GM12878 (cell line): Measurements from ENCODE around the gene CD276. TPM values are rescaled to one million over a fixed set of nuclear protein-coding genes. Genes with fewer than 3 reads are reported as not detected.

ENCODE experiments used
- CEBPB ChIP-seq, 2 experiments: fragments of 150-350 bp in 1 of 2; IDR thresholded peaks; 2 replicates each; pipeline ENCODE4 v1.6.1; 2012 to 2014; ENCODE audit warnings: low read depth in 2 of 2, low read length in 2 of 2, borderline replicate concordance in 1 of 2, inconsistent platforms in 1 of 2
- CHD4 ChIP-seq: fragments of 200-600 bp; sonication (generic); IDR thresholded peaks from 2 replicates; pipeline ENCODE4 v1.6.1; 2016; ENCODE audit warnings: mild to moderate bottlenecking
- EGR1 ChIP-seq, 2 experiments: IDR thresholded peaks; 1 replicate in 1 of 2; 2 replicates in 1 of 2; pipeline ENCODE4 v1.6.1; 2011 to 2012; ENCODE audit warnings: low read depth in 2 of 2, low read length in 2 of 2, borderline replicate concordance in 1 of 2, mild to moderate bottlenecking in 1 of 2, moderate library complexity in 1 of 2
- ESRRA ChIP-seq: IDR thresholded peaks from 2 replicates; pipeline ENCODE4 v1.6.1; 2012; ENCODE audit warnings: mild to moderate bottlenecking, low read length, improper control_type of control experiment
- KAT2A ChIP-seq: conservative IDR thresholded peaks from 2 replicates; pipeline ENCODE4 v1.6.1; 2011; ENCODE audit warnings: low read depth, low read length; ENCODE audit not compliant: control insufficient read depth
- KLF5 ChIP-seq: fragments of 450-650 bp; IDR thresholded peaks from 2 replicates; pipeline ENCODE4 v1.6.1; 2014; ENCODE audit warnings: mild to moderate bottlenecking; ENCODE audit not compliant: partially characterized antibody
- MEF2A ChIP-seq: IDR thresholded peaks from 2 replicates; pipeline ENCODE4 v1.6.1; 2011; ENCODE audit warnings: low read depth, mild to moderate bottlenecking, low read length, moderate library complexity; ENCODE audit not compliant: insufficient read depth
- PAX5 ChIP-seq: IDR thresholded peaks from 2 replicates; pipeline ENCODE4 v1.6.1; 2011; ENCODE audit warnings: low read depth, low read length, borderline replicate concordance
- POU2F2 ChIP-seq: IDR thresholded peaks from 3 replicates; pipeline ENCODE4 v1.6.1; 2011; ENCODE audit warnings: low read depth, mild to moderate bottlenecking, low read length, borderline replicate concordance
- SMAD5 ChIP-seq: IDR thresholded peaks from 2 replicates; pipeline ENCODE4 v1.6.1; 2016; ENCODE audit warnings: antibody characterized with exemption, low read depth
- STAT1 ChIP-seq: fragments of 450-650 bp; conservative IDR thresholded peaks from 2 replicates; pipeline ENCODE4 v1.6.1; 2014; ENCODE audit warnings: antibody characterized with exemption, mild to moderate bottlenecking
- TARDBP ChIP-seq: IDR thresholded peaks from 2 replicates; pipeline ENCODE4 v1.6.1; 2016; ENCODE audit warnings: borderline replicate concordance
- TCF3 ChIP-seq: IDR thresholded peaks from 2 replicates; pipeline ENCODE4 v1.6.1; 2012; ENCODE audit warnings: low read depth, mild to moderate bottlenecking, low read length, borderline replicate concordance; ENCODE audit not compliant: insufficient read depth
- WRNIP1 ChIP-seq: IDR thresholded peaks from 2 replicates; pipeline ENCODE4 v1.6.1; 2011; ENCODE audit warnings: low read depth, low read length, improper control_type of control experiment, borderline replicate concordance
- ZNF207 ChIP-seq: fragments of 450-650 bp; IDR thresholded peaks from 2 replicates; pipeline ENCODE4 v1.6.1; 2014; ENCODE audit warnings: antibody characterized with exemption, mild to moderate bottlenecking, borderline replicate concordance
- ZNF274 ChIP-seq: IDR thresholded peaks from one replicate; pipeline ENCODE4 v1.8.0; 2011; ENCODE audit not compliant: insufficient read length, insufficient read depth
- polyA plus RNA-seq, 11 experiments: library from polyadenylated mRNA; depleted of rRNA in 4 of 11; unstranded in 6 of 11; stranded (reverse) in 5 of 11; fragments of >200 nt; fragmentation: Nextera tagmentation in 4 of 11; fragmentation: Illumina TruSeq in 1 of 11; extraction: Ambion mirVana in 4 of 11; extraction: Trizol in 1 of 11; gene quantifications; 1 replicate in 1 of 11; 2 replicates in 10 of 11; pipeline versions ENCODE4 v1.2.1 to v1.2.3, GENCODE V29; 2011 to 2016; ENCODE audit warnings: inconsistent platforms in 2 of 11, missing spikeins in 2 of 11, low read depth in 1 of 11
- total RNA-seq, 4 experiments: library from RNA; depleted of rRNA in 3 of 4; stranded (reverse); fragments of >200 nt in 3 of 4; fragmentation: Illumina TruSeq in 1 of 4; extraction: Trizol in 1 of 4; gene quantifications; 2 replicates each; pipeline versions ENCODE4 v1.2.1 to v1.2.3, GENCODE V29; 2013 to 2021
- TF ChIP-seq, protein P1 (sequence below): IDR thresholded peaks from 2 replicates; pipeline ENCODE4 v1.6.1; 2012; ENCODE audit warnings: mild to moderate bottlenecking, low read depth, low read length
- TF ChIP-seq, protein P2 (sequence below): fragments of 450-650 bp; IDR thresholded peaks from 2 replicates; pipeline ENCODE4 v1.6.1; 2017; ENCODE audit warnings: mild to moderate bottlenecking, moderate library complexity
- TF ChIP-seq, protein P3 (sequence below): IDR thresholded peaks from 2 replicates; pipeline ENCODE4 v1.6.1; 2012; ENCODE audit warnings: low read depth, low read length, improper control_type of control experiment
- TF ChIP-seq, protein P4 (sequence below): IDR thresholded peaks from 2 replicates; pipeline ENCODE4 v1.6.1; 2011; ENCODE audit warnings: borderline replicate concordance, low read depth, mild to moderate bottlenecking, moderate library complexity, low read length; ENCODE audit not compliant: insufficient read depth, poor library complexity, severe bottlenecking

CD276 gene
- total and polyA plus RNA-seq, 10 of the 15 experiments (the other 5 are each of a cell fraction or from before 2014, with no cell fraction given) = 0.11 to 3.0 (median 1.2) TPM

DNA sequence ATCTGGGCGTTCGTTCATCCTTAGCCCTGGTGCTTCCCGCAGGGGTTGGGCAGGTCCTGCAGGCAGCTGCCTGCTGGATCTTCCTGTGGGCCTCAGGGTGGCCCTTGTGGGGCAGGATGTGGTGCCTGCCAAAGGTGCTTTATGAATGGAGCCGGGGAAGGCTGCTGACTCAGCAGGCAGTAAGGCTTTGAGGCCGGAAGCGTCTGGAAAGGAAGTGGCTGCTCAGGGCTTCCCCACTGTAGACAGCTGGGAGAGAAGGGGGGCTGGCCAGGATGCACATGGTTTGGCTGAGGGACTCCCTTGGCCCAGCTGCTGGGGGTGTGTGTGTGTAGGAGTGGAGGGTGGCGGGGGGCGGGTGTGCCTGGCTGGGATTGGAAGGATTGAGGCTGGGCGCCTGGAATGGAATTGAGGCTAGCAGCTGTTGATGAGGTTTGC is 12.9 kb downstream of the CD276 start (continued):
- TF ChIP-seq, protein P1, sequence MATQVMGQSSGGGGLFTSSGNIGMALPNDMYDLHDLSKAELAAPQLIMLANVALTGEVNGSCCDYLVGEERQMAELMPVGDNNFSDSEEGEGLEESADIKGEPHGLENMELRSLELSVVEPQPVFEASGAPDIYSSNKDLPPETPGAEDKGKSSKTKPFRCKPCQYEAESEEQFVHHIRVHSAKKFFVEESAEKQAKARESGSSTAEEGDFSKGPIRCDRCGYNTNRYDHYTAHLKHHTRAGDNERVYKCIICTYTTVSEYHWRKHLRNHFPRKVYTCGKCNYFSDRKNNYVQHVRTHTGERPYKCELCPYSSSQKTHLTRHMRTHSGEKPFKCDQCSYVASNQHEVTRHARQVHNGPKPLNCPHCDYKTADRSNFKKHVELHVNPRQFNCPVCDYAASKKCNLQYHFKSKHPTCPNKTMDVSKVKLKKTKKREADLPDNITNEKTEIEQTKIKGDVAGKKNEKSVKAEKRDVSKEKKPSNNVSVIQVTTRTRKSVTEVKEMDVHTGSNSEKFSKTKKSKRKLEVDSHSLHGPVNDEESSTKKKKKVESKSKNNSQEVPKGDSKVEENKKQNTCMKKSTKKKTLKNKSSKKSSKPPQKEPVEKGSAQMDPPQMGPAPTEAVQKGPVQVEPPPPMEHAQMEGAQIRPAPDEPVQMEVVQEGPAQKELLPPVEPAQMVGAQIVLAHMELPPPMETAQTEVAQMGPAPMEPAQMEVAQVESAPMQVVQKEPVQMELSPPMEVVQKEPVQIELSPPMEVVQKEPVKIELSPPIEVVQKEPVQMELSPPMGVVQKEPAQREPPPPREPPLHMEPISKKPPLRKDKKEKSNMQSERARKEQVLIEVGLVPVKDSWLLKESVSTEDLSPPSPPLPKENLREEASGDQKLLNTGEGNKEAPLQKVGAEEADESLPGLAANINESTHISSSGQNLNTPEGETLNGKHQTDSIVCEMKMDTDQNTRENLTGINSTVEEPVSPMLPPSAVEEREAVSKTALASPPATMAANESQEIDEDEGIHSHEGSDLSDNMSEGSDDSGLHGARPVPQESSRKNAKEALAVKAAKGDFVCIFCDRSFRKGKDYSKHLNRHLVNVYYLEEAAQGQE = no peak
- TF ChIP-seq TCF3 = peak; percentile 82; the same call in 1 of the 2 replicates
- TF ChIP-seq CHD4 = no peak
- no peak for TF ChIP-seq CEBPB (IDR thresholded peaks at IDR 0.05; ENCODE audit: borderline replicate concordance in 1 of 2, low read depth in 2 of 2, low read length in 2 of 2)
- TF ChIP-seq, protein P2, sequence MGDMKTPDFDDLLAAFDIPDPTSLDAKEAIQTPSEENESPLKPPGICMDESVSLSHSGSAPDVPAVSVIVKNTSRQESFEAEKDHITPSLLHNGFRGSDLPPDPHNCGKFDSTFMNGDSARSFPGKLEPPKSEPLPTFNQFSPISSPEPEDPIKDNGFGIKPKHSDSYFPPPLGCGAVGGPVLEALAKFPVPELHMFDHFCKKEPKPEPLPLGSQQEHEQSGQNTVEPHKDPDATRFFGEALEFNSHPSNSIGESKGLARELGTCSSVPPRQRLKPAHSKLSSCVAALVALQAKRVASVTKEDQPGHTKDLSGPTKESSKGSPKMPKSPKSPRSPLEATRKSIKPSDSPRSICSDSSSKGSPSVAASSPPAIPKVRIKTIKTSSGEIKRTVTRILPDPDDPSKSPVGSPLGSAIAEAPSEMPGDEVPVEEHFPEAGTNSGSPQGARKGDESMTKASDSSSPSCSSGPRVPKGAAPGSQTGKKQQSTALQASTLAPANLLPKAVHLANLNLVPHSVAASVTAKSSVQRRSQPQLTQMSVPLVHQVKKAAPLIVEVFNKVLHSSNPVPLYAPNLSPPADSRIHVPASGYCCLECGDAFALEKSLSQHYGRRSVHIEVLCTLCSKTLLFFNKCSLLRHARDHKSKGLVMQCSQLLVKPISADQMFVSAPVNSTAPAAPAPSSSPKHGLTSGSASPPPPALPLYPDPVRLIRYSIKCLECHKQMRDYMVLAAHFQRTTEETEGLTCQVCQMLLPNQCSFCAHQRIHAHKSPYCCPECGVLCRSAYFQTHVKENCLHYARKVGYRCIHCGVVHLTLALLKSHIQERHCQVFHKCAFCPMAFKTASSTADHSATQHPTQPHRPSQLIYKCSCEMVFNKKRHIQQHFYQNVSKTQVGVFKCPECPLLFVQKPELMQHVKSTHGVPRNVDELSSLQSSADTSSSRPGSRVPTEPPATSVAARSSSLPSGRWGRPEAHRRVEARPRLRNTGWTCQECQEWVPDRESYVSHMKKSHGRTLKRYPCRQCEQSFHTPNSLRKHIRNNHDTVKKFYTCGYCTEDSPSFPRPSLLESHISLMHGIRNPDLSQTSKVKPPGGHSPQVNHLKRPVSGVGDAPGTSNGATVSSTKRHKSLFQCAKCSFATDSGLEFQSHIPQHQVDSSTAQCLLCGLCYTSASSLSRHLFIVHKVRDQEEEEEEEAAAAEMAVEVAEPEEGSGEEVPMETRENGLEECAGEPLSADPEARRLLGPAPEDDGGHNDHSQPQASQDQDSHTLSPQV = no peak
- no peak for TF ChIP-seq KAT2A
- TF ChIP-seq, protein P3, sequence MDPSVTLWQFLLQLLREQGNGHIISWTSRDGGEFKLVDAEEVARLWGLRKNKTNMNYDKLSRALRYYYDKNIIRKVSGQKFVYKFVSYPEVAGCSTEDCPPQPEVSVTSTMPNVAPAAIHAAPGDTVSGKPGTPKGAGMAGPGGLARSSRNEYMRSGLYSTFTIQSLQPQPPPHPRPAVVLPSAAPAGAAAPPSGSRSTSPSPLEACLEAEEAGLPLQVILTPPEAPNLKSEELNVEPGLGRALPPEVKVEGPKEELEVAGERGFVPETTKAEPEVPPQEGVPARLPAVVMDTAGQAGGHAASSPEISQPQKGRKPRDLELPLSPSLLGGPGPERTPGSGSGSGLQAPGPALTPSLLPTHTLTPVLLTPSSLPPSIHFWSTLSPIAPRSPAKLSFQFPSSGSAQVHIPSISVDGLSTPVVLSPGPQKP = peak; percentile 59; the same call in 1 of the 2 replicates
- no peak for TF ChIP-seq ZNF207
- TF ChIP-seq POU2F2 = no peak
- TF ChIP-seq PAX5 = peak; percentile 31; the same call in 1 of the 2 replicates
- TF ChIP-seq SMAD5 = no peak
- TF ChIP-seq KLF5 = no peak
- no peak for TF ChIP-seq MEF2A
- TF ChIP-seq STAT1 = no peak
- TF ChIP-seq WRNIP1 = no peak
- TF ChIP-seq ZNF274 = no peak
- no peak for TF ChIP-seq TARDBP
- TF ChIP-seq ESRRA = no peak
- TF ChIP-seq EGR1 (IDR thresholded peaks at IDR 0.05; ENCODE audit: borderline replicate concordance in 1 of 2, low read depth in 2 of 2, low read length in 2 of 2) = no peak
- TF ChIP-seq, protein P4, sequence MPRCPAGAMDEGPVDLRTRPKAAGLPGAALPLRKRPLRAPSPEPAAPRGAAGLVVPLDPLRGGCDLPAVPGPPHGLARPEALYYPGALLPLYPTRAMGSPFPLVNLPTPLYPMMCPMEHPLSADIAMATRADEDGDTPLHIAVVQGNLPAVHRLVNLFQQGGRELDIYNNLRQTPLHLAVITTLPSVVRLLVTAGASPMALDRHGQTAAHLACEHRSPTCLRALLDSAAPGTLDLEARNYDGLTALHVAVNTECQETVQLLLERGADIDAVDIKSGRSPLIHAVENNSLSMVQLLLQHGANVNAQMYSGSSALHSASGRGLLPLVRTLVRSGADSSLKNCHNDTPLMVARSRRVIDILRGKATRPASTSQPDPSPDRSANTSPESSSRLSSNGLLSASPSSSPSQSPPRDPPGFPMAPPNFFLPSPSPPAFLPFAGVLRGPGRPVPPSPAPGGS = no peak
